Measurements from ENCODE around the gene NTN4.

GRCh38 chr12:95773320-95773719 is 17.2 kb downstream of the NTN4 start:
- TF ChIP-seq EZH2 (IDR thresholded peaks at IDR 0.05; ENCODE audit: borderline replicate concordance, low read depth, low read length, poor library complexity, severe bottlenecking): no peak
- TF ChIP-seq CTCF (conservative IDR thresholded peaks at IDR 0.05; ENCODE audit: low read depth, low read length): no peak
